GM23338 (cell line): ENCODE results near the gene SLC25A42. TPM values are rescaled to one million over a fixed set of nuclear protein-coding genes. Genes with fewer than 3 reads are reported as not detected.
"Not testable (repeated sequence)": the region's sequence is repeated elsewhere in the genome, so short reads cannot be mapped to it uniquely, and the experiment has no call there.

Source experiments
- ATAC-seq: fragments of 200-7000 bp; cut with Tn5 transposase; 3 replicates; pipeline ENCODE4 v1.9.1; 2020
- DNase-seq: peaks from one replicate; pipeline ENCODE4 v3.0.0-alpha.2; 2015; ENCODE audit warnings: low spot score
- H2AFZ ChIP-seq: fragments of 200-600 bp; sonication (generic); 2 replicates; pipeline ENCODE4 v1.8.0; 2016; ENCODE audit warnings: antibody characterized with exemption, mild to moderate bottlenecking, moderate library complexity
- H3F3A ChIP-seq: fragments of 200-600 bp; sonication (generic); replicated peaks from 2 replicates; pipeline ENCODE4 v1.8.0; 2017; ENCODE audit warnings: antibody characterized with exemption, mixed run types, low read depth
- H3K27ac ChIP-seq: fragments of 200-600 bp; sonication (generic); 2 replicates; pipeline ENCODE4 v1.6.1; 2016; ENCODE audit warnings: low read depth
- H3K27me3 ChIP-seq: fragments of 200-600 bp; sonication (generic); 2 replicates; pipeline ENCODE4 v1.8.0; 2016; ENCODE audit warnings: mild to moderate bottlenecking, mixed run types, moderate library complexity; ENCODE audit not compliant: insufficient read depth
- H3K36me3 ChIP-seq: fragments of 200-600 bp; sonication (generic); 2 replicates; pipeline ENCODE4 v1.8.0; 2016; ENCODE audit warnings: mild to moderate bottlenecking; ENCODE audit not compliant: insufficient read depth
- H3K4me1 ChIP-seq: fragments of 200-600 bp; sonication (generic); 2 replicates; pipeline ENCODE4 v1.8.0; 2016; ENCODE audit warnings: mild to moderate bottlenecking, moderate library complexity; ENCODE audit not compliant: insufficient read depth
- H3K4me2 ChIP-seq: fragments of 200-600 bp; sonication (generic); 2 replicates; pipeline ENCODE4 v1.7.1; 2017; ENCODE audit warnings: mixed run types
- H3K4me3 ChIP-seq: fragments of 200-600 bp; sonication (generic); 2 replicates; pipeline ENCODE4 v1.6.1; 2016; ENCODE audit warnings: mixed run types
- H3K79me2 ChIP-seq: fragments of 200-600 bp; sonication (generic); replicated peaks from 2 replicates; pipeline ENCODE4 v1.8.0; 2017; ENCODE audit warnings: mild to moderate bottlenecking; ENCODE audit not compliant: insufficient read depth
- H3K9me2 ChIP-seq: fragments of 200-600 bp; sonication (generic); 2 replicates; pipeline ENCODE4 v1.8.0; 2017; ENCODE audit not compliant: insufficient read depth
- H4K20me1 ChIP-seq: fragments of 200-600 bp; sonication (generic); replicated peaks from 2 replicates; pipeline ENCODE4 v1.8.0; 2017; ENCODE audit warnings: mild to moderate bottlenecking; ENCODE audit not compliant: insufficient read depth
- H3K27ac Mint-ChIP-seq: 2 replicates; pipeline ENCODE4 v1.8.0; 2020; ENCODE audit warnings: inconsistent platforms, mild to moderate bottlenecking, moderate library complexity, mixed read lengths
- H3K27me3 Mint-ChIP-seq: 3 replicates; pipeline ENCODE4 v1.8.0; 2022; ENCODE audit warnings: low read depth, mild to moderate bottlenecking, moderate library complexity, mixed read lengths, inconsistent platforms; ENCODE audit not compliant: insufficient read depth, poor library complexity
- H3K36me3 Mint-ChIP-seq: 3 replicates; pipeline ENCODE4 v1.8.0; 2021; ENCODE audit warnings: low read depth, mild to moderate bottlenecking, inconsistent platforms, moderate library complexity, mixed read lengths
- H3K4me1 Mint-ChIP-seq: 3 replicates; pipeline ENCODE4 v1.8.0; 2020; ENCODE audit warnings: mild to moderate bottlenecking, inconsistent platforms, mixed read lengths
- H3K4me3 Mint-ChIP-seq: 3 replicates; pipeline ENCODE4 v1.8.0; 2021; ENCODE audit warnings: moderate library complexity, mild to moderate bottlenecking, inconsistent platforms, mixed read lengths
- H3K9me3 Mint-ChIP-seq: 3 replicates; pipeline ENCODE4 v1.8.0; 2020; ENCODE audit warnings: moderate library complexity, mild to moderate bottlenecking, inconsistent platforms, mixed read lengths
- ETS1 ChIP-seq: IDR thresholded peaks from 2 replicates; pipeline ENCODE4 v1.6.1; 2016; ENCODE audit warnings: antibody characterized with exemption
- EZH2 ChIP-seq: fragments of 200-600 bp; sonication (generic); IDR thresholded peaks from one replicate; pipeline ENCODE4 v1.8.0; 2017; ENCODE audit warnings: antibody characterized with exemption, mild to moderate bottlenecking, low read depth; ENCODE audit not compliant: unreplicated experiment
- EZH2phosphoT487 ChIP-seq: fragments of 200-600 bp; sonication (generic); IDR thresholded peaks from one replicate; pipeline ENCODE4 v1.8.1; 2018; ENCODE audit warnings: antibody characterized with exemption; ENCODE audit not compliant: unreplicated experiment
- JUNB ChIP-seq: IDR thresholded peaks from one replicate; pipeline ENCODE4 v1.6.1; 2016; ENCODE audit warnings: antibody characterized with exemption; ENCODE audit not compliant: unreplicated experiment
- POLR2AphosphoS5 ChIP-seq: IDR thresholded peaks from 2 replicates; pipeline ENCODE4 v1.6.1; 2016; ENCODE audit warnings: antibody characterized with exemption, low read depth
- polyA plus RNA-seq: library from polyadenylated mRNA; unstranded; fragments of >200 nt; fragmentation: Nextera tagmentation; extraction: Ambion mirVana; gene quantifications from 2 replicates; pipeline ENCODE4 v1.2.1, GENCODE V29; 2016
- total RNA-seq: library from RNA; depleted of rRNA; stranded (reverse); fragments of >200 nt; shearing (Covaris generic); gene quantifications from 2 replicates; pipeline ENCODE4 v1.2.3, GENCODE V29; 2014
- TF ChIP-seq, protein P1 (sequence below): fragments of 250-450 bp; sonication (Bioruptor Pico); IDR thresholded peaks from 2 replicates; pipeline ENCODE4 v1.5.0; 2020; ENCODE audit warnings: mild to moderate bottlenecking, moderate library complexity

The SLC25A42 gene
- total and polyA plus RNA-seq, 2 experiments from 2014 or later, result 7.3 to 7.6 TPM

GRCh38 chr19:19106056-19106551, 42.3 kb downstream of the SLC25A42 start:
- Histone ChIP-seq H3K36me3 (no peaks in the 10 kb centered on the region), H2AFZ (peak overlapping the region; percentile 82; the same call in 1 of the 2 replicates), H3F3A (0 out of 2 replicates have a peak, but pooled peaks cover 17% of the 10 kb centered on the region), H3K4me1 (peaks cover 20% of the 10 kb centered on the region), H3K4me2 (peak overlapping the region; percentile 82), H3K9me2 (no peaks in the 10 kb centered on the region), H3K27ac (peak overlapping the region; percentile 93), H3K27me3 (peaks cover 5% of the 10 kb centered on the region; the same call in 1 of the 2 replicates), H3K79me2 (no peaks in the 10 kb centered on the region), H3K4me3 (peak overlapping the region; percentile 78), H4K20me1 (no peaks in the 10 kb centered on the region; the same call in 1 of the 2 replicates)
- Mint-ChIP-seq H3K9me3 (no peaks in the 10 kb centered on the region), H3K4me3 (peak overlapping the region; percentile 89), H3K27me3 (peaks cover 31% of the 10 kb centered on the region), H3K4me1 (peaks cover 25% of the 10 kb centered on the region), H3K36me3 (peaks cover 7% of the 10 kb centered on the region; the same call in 1 of the 3 replicates), H3K27ac (peak overlapping the region; percentile 94)
- ATAC-seq (peak; percentile 30), DNase-seq (peak; percentile 73)
- TF ChIP-seq EZH2phosphoT487, result no peak
- no peak for TF ChIP-seq POLR2AphosphoS5
- TF ChIP-seq ETS1, result no peak

DNA sequence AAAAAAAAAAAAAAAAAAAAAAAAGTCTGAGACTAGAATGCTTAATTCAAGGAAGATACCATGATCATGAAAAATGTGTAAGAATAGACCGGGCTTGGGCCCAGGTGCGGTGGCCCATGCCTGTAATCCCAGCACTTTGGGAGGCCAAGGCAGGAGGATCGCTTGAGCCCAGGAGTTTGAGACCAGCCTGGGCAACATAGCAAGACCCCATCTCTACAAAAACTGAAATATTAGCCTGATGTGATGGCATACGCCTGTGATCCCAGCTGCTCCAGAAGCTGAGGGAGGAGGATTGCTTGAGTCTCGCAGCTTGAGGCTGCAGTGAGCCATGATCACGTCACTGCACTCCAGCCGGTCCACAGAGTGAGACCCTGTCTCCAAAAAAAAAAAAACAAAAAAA, 43.1 kb downstream of the SLC25A42 start:
- ATAC-seq, H3K4me3 Mint-ChIP-seq, DNase-seq, H2AFZ ChIP-seq, H3K9me3 Mint-ChIP-seq, H3K36me3 Mint-ChIP-seq, H3K27ac Mint-ChIP-seq, H3K9me2 ChIP-seq, H3K27ac ChIP-seq, H3K4me3 ChIP-seq, H3K27me3 ChIP-seq, H3K36me3 ChIP-seq, H3K4me2 ChIP-seq, H4K20me1 ChIP-seq, H3K79me2 ChIP-seq: not testable (repeated sequence)
- H3K4me1 ChIP-seq, result peaks cover 26% of the 10 kb centered on the region
- H3K4me1 Mint-ChIP-seq, result peaks cover 32% of the 10 kb centered on the region
- H3K27me3 Mint-ChIP-seq, result peaks cover 32% of the 10 kb centered on the region
- H3F3A ChIP-seq, result peaks cover 23% of the 10 kb centered on the region; the same call in 1 of the 2 replicates

DNA sequence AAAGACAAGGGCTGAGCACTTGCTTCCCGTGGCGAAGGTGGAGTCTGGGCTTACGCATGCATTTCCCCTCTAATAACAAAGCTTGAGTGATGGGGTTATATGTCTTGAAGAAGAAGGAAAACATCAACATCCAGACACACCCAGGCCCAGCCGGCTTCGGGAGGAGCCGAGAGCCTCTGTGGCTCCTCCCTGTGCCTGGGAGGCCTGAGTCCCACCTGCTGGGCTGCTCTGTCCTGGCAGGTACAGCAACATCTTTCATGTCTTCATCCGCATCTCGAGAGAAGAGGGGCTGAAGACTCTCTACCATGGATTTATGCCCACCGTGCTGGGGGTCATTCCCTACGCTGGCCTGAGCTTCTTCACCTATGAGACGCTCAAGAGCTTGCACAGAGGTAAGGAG, 43.9 kb downstream of the SLC25A42 start:
- no peak overlapping the region for H3K4me3 ChIP-seq
- H3K79me2 ChIP-seq, result no peaks in the 10 kb centered on the region
- H3K4me2 ChIP-seq, result no peak overlapping the region
- no peaks in the 10 kb centered on the region for H3K9me3 Mint-ChIP-seq
- peaks cover 26% of the 10 kb centered on the region for H3K4me1 ChIP-seq
- H3K4me3 Mint-ChIP-seq, result no peak overlapping the region; the same call in 2 of the 3 replicates
- H3K4me1 Mint-ChIP-seq, result peaks cover 35% of the 10 kb centered on the region
- ATAC-seq, result no peak
- DNase-seq, result peak; percentile 52
- H4K20me1 ChIP-seq, result no peaks in the 10 kb centered on the region; the same call in 1 of the 2 replicates
- H3K27ac Mint-ChIP-seq, result no peak overlapping the region
- H3K36me3 Mint-ChIP-seq, result peaks cover 7% of the 10 kb centered on the region; the same call in 2 of the 3 replicates
- no peaks in the 10 kb centered on the region for H3K9me2 ChIP-seq
- H2AFZ ChIP-seq, result no peak overlapping the region
- peaks cover 6% of the 10 kb centered on the region; the same call in 1 of the 2 replicates for H3K27me3 ChIP-seq
- no peak overlapping the region for H3K27ac ChIP-seq
- H3K36me3 ChIP-seq, result no peaks in the 10 kb centered on the region
- peaks cover 35% of the 10 kb centered on the region for H3K27me3 Mint-ChIP-seq
- H3F3A ChIP-seq, result peaks cover 23% of the 10 kb centered on the region; the same call in 1 of the 2 replicates
- TF ChIP-seq EZH2 (no peak), EZH2phosphoT487 (no peak), JUNB (no peak)
- TF ChIP-seq, protein P1, sequence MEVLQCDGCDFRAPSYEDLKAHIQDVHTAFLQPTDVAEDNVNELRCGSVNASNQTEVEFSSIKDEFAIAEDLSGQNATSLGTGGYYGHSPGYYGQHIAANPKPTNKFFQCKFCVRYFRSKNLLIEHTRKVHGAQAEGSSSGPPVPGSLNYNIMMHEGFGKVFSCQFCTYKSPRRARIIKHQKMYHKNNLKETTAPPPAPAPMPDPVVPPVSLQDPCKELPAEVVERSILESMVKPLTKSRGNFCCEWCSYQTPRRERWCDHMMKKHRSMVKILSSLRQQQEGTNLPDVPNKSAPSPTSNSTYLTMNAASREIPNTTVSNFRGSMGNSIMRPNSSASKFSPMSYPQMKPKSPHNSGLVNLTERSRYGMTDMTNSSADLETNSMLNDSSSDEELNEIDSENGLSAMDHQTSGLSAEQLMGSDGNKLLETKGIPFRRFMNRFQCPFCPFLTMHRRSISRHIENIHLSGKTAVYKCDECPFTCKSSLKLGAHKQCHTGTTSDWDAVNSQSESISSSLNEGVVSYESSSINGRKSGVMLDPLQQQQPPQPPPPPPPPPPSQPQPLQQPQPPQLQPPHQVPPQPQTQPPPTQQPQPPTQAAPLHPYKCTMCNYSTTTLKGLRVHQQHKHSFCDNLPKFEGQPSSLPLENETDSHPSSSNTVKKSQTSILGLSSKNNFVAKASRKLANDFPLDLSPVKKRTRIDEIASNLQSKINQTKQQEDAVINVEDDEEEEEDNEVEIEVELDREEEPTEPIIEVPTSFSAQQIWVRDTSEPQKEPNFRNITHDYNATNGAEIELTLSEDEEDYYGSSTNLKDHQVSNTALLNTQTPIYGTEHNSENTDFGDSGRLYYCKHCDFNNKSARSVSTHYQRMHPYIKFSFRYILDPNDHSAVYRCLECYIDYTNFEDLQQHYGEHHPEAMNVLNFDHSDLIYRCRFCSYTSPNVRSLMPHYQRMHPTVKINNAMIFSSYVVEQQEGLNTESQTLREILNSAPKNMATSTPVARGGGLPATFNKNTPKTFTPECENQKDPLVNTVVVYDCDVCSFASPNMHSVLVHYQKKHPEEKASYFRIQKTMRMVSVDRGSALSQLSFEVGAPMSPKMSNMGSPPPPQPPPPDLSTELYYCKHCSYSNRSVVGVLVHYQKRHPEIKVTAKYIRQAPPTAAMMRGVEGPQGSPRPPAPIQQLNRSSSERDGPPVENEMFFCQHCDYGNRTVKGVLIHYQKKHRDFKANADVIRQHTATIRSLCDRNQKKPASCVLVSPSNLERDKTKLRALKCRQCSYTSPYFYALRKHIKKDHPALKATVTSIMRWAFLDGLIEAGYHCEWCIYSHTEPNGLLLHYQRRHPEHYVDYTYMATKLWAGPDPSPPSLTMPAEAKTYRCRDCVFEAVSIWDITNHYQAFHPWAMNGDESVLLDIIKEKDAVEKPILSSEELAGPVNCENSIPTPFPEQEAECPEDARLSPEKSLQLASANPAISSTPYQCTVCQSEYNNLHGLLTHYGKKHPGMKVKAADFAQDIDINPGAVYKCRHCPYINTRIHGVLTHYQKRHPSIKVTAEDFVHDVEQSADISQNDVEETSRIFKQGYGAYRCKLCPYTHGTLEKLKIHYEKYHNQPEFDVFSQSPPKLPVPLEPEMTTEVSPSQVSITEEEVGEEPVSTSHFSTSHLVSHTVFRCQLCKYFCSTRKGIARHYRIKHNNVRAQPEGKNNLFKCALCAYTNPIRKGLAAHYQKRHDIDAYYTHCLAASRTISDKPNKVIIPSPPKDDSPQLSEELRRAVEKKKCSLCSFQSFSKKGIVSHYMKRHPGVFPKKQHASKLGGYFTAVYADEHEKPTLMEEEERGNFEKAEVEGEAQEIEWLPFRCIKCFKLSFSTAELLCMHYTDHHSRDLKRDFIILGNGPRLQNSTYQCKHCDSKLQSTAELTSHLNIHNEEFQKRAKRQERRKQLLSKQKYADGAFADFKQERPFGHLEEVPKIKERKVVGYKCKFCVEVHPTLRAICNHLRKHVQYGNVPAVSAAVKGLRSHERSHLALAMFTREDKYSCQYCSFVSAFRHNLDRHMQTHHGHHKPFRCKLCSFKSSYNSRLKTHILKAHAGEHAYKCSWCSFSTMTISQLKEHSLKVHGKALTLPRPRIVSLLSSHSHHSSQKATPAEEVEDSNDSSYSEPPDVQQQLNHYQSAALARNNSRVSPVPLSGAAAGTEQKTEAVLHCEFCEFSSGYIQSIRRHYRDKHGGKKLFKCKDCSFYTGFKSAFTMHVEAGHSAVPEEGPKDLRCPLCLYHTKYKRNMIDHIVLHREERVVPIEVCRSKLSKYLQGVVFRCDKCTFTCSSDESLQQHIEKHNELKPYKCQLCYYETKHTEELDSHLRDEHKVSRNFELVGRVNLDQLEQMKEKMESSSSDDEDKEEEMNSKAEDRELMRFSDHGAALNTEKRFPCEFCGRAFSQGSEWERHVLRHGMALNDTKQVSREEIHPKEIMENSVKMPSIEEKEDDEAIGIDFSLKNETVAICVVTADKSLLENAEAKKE (CRISPR knock-in tag), result no peak
